HL-60/S4 treated with phorbol 12-myristate 13-acetate at 8.2 ng/mL for 4 days and 3 days (cell line): Measurements from ENCODE around the gene IGSF1.
"Not testable (repeated sequence)": the region's sequence is repeated elsewhere in the genome, so short reads cannot be mapped to it uniquely, and the experiment has no call there.

Experiments used
- in situ Hi-C: fragments of 300-500 bp; cut with MboI; formaldehyde crosslinking; loops from 2 replicates; pipeline ENCODE4 v1.15.0; 2022; ENCODE audit warnings: low sequenced_read_pairs

IGSF1 gene

DNA sequence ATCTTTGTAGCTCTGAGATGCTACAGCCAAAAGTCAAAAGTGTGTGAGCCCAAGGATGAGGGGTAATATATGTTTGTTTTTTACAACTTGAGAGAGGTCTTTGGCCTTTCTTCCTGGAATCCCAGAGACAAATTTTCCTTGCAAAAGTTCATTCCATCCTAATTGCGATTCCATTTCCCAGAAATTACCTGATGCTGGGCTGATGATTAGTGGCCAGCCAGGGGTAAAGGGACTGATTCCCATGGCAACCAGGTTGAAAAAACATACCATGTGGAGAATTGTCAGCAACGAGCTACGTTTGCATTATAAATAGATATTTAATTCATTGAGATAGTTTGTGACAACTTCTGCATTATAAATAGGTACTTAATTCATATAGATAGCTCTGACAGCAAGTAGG lies 17.8 kb downstream of the IGSF1 start:
- in situ Hi-C loops, result no loop called here

GRCh38 chrX:131270080-131270479 lies 19.0 kb downstream of the IGSF1 start:
- in situ Hi-C loops, result no loop called here

GRCh38 chrX:131264665-131265064 lies 24.4 kb downstream of the IGSF1 start:
- in situ Hi-C loops, result no loop called here

DNA sequence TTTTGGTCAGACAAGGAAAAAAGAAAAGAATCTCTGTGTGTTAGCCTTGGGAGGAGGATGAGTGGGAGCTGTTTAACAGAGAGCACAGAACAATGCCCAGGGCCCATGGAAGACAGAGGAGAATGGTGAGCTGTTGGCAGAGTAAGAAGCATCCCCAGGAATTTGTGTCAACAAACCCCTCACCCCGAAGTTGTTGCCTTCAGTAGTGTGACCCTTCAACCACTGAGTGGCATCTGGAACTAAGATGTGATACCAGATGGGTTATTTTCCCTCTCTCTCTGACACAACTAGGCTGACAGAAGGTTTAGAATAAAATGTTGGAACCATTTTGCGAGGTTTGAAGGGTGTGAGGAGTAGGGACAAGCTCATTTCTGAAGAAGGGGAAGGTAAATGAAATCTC lies 25.1 kb downstream of the IGSF1 start:
- in situ Hi-C loops, result no loop called here

GRCh38 chrX:131262738-131263679 lies 26.1 kb downstream of the IGSF1 start:
- in situ Hi-C loops, result no loop called here

GRCh38 chrX:131262200-131262599 lies 26.9 kb downstream of the IGSF1 start:
- in situ Hi-C loops, result no loop called here

- in situ Hi-C loops, result no loop called here
Observed at GRCh38 chrX:131257367-131257766, 31.7 kb downstream of the IGSF1 start.

DNA sequence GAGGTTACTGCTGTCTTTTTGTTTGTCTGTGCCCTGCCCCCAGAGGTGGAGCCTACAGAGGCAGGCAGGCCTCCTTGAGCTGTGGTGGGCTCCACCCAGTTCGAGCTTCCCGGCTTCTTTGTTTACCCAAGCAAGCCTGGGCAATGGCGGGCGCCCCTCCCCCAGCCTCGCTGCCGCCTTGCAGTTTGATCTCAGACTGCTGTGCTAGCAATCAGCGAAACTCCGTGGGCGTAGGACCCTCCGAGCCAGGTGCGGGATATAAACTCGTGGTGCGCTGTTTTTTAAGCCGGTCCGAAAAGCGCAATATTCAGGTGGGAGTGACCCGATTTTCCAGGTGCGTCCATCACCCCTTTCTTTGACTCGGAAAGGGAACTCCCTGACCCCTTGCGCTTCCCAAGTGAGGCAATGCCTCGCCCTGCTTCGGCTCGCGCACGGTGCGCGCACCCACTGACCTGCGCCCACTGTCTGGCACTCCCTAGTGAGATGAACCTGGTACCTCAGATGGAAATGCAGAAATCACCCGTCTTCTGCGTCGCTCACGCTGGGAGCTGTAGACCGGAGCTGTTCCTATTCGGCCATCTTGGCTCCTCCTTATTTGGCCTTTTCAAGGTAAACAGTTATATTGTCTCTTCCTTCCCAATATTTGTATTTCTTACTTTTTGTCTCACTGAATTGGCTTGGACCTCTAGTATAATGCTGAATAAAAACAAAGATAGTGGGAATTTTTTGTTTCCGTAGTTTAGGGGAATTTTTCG lies 37.9 kb downstream of the IGSF1 start:
- in situ Hi-C loops, result not testable (repeated sequence)

- in situ Hi-C loops, result no loop called here
Observed at GRCh38 chrX:131239057-131239456, 50.0 kb downstream of the IGSF1 start.

GRCh38 chrX:131237363-131237762 lies 51.7 kb downstream of the IGSF1 start:
- in situ Hi-C loops, result no loop called here

GRCh38 chrX:131235768-131236545 lies 53.1 kb downstream of the IGSF1 start:
- in situ Hi-C loops, result no loop called here

- in situ Hi-C loops, result no loop called here
Observed at GRCh38 chrX:131227608-131228007, 61.5 kb downstream of the IGSF1 start.

DNA sequence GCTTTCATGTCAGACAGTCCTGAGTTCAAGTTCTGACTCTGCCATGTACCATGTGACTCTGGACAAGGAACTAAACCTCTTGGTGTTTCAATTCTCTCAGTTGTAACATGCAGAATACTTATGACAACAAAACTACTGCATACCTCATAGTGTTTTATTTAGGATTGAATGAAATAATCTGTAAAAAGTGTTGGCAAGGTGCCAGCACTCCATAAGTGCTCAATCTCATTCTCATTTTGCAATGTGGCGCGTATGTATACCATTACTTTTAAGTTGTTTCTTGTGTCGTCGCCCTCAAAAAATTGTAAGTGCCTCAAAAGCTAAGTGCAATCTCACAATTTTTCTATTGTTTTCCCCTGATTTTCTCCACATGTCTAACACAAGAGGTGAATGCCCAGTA lies 62.5 kb downstream of the IGSF1 start:
- in situ Hi-C loops, result no loop called here

DNA sequence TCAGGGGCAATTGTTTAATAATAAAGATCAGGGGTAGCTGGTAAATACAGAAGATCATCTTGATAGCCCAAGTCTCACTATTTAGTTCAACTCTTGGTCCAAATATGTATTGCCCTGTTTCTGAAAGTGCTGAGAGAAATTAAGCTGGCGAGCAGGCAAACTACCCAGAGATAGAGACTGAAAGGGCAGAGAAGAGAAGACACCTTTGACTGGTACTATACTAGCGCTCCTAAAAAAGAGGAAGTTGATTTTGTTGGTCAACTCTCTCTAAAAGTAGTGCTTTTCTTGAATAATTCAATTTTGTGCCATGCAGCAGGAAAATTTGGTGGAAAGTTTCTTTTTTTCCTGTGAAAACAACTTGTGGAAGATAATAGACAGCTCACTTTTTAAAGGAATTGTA lies 64.0 kb downstream of the IGSF1 start:
- in situ Hi-C loops, result no loop called here
